ENCODE measurements around the gene P2RX5. TPM values are rescaled to one million over a fixed set of nuclear protein-coding genes. Genes with fewer than 3 reads are reported as not detected.
A peak's percentile ranks its signal among the peaks of the same experiment; 100 is the strongest.

Gene P2RX5
- total RNA-seq, 6 donors from 2014 or later: 0.46 to 15.7 (median 2.5) TPM; not detected in 1

- H3K4me1 ChIP-seq: peaks cover 34 to 55% (median 42%) of the 10 kb centered on the region in 4 donors
- peaks cover 0 to 5% (median 2%) of the 10 kb centered on the region in 4 donors for H3K36me3 ChIP-seq
- WGBS, 2 donors: 0% methylated on average over 1 to 53 of the region's 98 CpGs
- peak within 1 kb of the TSS; percentile 72 to 95 (median 90) for H3K4me3 ChIP-seq
- ATAC-seq (ENCODE audit: low FRiP score in 2 of 2): peak; percentile 86 to 96
- TF ChIP-seq POLR2A (IDR thresholded peaks at IDR 0.05) (peak in 2 of 4 donors; percentile 49 to 85), EP300 (IDR thresholded peaks at IDR 0.05) (no peak), CTCF (IDR thresholded peaks at IDR 0.05) (peak in 5 of 6 experiments; percentile 16 to 73 (median 56)), POLR2AphosphoS5 (IDR thresholded peaks at IDR 0.05) (peak; percentile 58 to 88)
- no peaks in the 10 kb centered on the region for H3K27me3 ChIP-seq
- DNase-seq: peak; percentile 88 to 98
- no peaks in the 10 kb centered on the region for H3K9me3 ChIP-seq
- H3K27ac ChIP-seq: peak within 1 kb of the TSS; percentile 85 to 95 (median 92)
These were observed 27.8 kb upstream of the P2RX5 start, which contains the start of gene HASPIN for GRCh38 chr17:3723556-3724377. HASPIN (plus strand) TSS chr17:3723903; CDS start chr17:3723936, 33 bp downstream.

GRCh38 chr17:3723188-3723555 is 27.2 kb upstream of the P2RX5 start:
- ATAC-seq (ENCODE audit: low FRiP score in 2 of 2) (no peak), DNase-seq (no peak)
- H3K4me3 ChIP-seq: peak overlapping the region; percentile 72 to 95 (median 90)
- 0 to 1% methylated on average over 12 to 13 of the region's 13 CpGs for WGBS, 2 donors
- H3K36me3 ChIP-seq: peaks cover 0 to 11% (median 3%) of the 10 kb centered on the region in 4 donors
- peak overlapping the region; percentile 85 to 95 (median 92) for H3K27ac ChIP-seq
- peaks cover 34 to 61% (median 42%) of the 10 kb centered on the region in 4 donors for H3K4me1 ChIP-seq
- H3K27me3 ChIP-seq: no peaks in the 10 kb centered on the region
- TF ChIP-seq POLR2A (IDR thresholded peaks at IDR 0.05) (no peak), EP300 (IDR thresholded peaks at IDR 0.05) (no peak), POLR2AphosphoS5 (IDR thresholded peaks at IDR 0.05) (no peak), CTCF (IDR thresholded peaks at IDR 0.05) (no peak)
- H3K9me3 ChIP-seq: no peaks in the 10 kb centered on the region

GRCh38 chr17:3722716-3723115 is 26.8 kb upstream of the P2RX5 start:
- Histone ChIP-seq H3K9me3 (no peaks in the 10 kb centered on the region), H3K36me3 (peaks cover 4 to 14% (median 7%) of the 10 kb centered on the region in 4 donors), H3K27ac (peak overlapping the region in 3 of 4 donors; percentile 90 to 95 (median 94)), H3K27me3 (no peaks in the 10 kb centered on the region), H3K4me1 (peaks cover 34 to 63% (median 42%) of the 10 kb centered on the region in 4 donors), H3K4me3 (peak overlapping the region; percentile 72 to 95 (median 90))
- no peak for TF ChIP-seq EP300 (IDR thresholded peaks at IDR 0.05)
- TF ChIP-seq CTCF (IDR thresholded peaks at IDR 0.05): no peak
- TF ChIP-seq POLR2AphosphoS5 (IDR thresholded peaks at IDR 0.05): no peak
- no peak for TF ChIP-seq POLR2A (IDR thresholded peaks at IDR 0.05)
- DNase-seq: no peak
- ATAC-seq (ENCODE audit: low FRiP score in 2 of 2): no peak
- WGBS, 2 donors: 34 to 36% methylated on average over 6 of the region's 6 CpGs

- no peak for DNase-seq
These were observed 23.3 kb upstream of the P2RX5 start for GRCh38 chr17:3719265-3719664.

GRCh38 chr17:3718201-3718600 is 22.2 kb upstream of the P2RX5 start:
- DNase-seq (no peak), ATAC-seq (ENCODE audit: low FRiP score in 2 of 2) (no peak)
- Histone ChIP-seq H3K4me1 (peaks cover 26 to 46% (median 34%) of the 10 kb centered on the region in 4 donors), H3K36me3 (peaks cover 28 to 55% (median 46%) of the 10 kb centered on the region in 4 donors), H3K27me3 (no peaks in the 10 kb centered on the region), H3K9me3 (no peaks in the 10 kb centered on the region), H3K27ac (no peak overlapping the region), H3K4me3 (no peak overlapping the region)
- TF ChIP-seq EP300 (IDR thresholded peaks at IDR 0.05) (no peak), POLR2AphosphoS5 (IDR thresholded peaks at IDR 0.05) (no peak), POLR2A (IDR thresholded peaks at IDR 0.05) (no peak), CTCF (IDR thresholded peaks at IDR 0.05) (no peak)
- 83 to 93% methylated on average over 4 of the region's 4 CpGs for WGBS, 2 donors

More at GRCh38 chr17:3719265-3719664, 23.3 kb upstream of the P2RX5 start:
- Histone ChIP-seq H3K27me3 (no peaks in the 10 kb centered on the region), H3K9me3 (no peaks in the 10 kb centered on the region), H3K4me1 (peaks cover 29 to 53% (median 37%) of the 10 kb centered on the region in 4 donors), H3K4me3 (no peak overlapping the region), H3K36me3 (peaks cover 28 to 48% (median 39%) of the 10 kb centered on the region in 4 donors), H3K27ac (peak overlapping the region in 2 of 4 donors; percentile 47 to 60)
- no peak for ATAC-seq (ENCODE audit: low FRiP score in 2 of 2)
- TF ChIP-seq POLR2A (IDR thresholded peaks at IDR 0.05): no peak
- no peak for TF ChIP-seq EP300 (IDR thresholded peaks at IDR 0.05)

All from upper lobe of left lung (tissue), 6 donors.